Ovary (tissue), 9 donors: ENCODE measurements around the gene P2RX1. TPM values are rescaled to one million over a fixed set of nuclear protein-coding genes. Genes with fewer than 3 reads are reported as not detected.

Source experiments
- DNase-seq, 5 donors: peaks; one replicate each; pipeline ENCODE4 v3.0.0-alpha.2; 2019 to 2020
- H3K27ac ChIP-seq, 2 donors: fragments of 200-600 bp; one replicate each; pipeline versions ENCODE4 v1.5.1 to v1.8.0; 2019 to 2022
- H3K27me3 ChIP-seq: fragments of 200-600 bp; one replicate; pipeline ENCODE4 v1.8.0; 2022
- H3K36me3 ChIP-seq: fragments of 200-600 bp; sonication (generic); one replicate; pipeline ENCODE4 v1.5.1; 2019
- H3K4me1 ChIP-seq: one replicate; pipeline ENCODE4 v1.8.1; 2013; ENCODE audit warnings: mild to moderate bottlenecking, moderate library complexity; ENCODE audit not compliant: insufficient read depth
- H3K4me3 ChIP-seq: fragments of 200-600 bp; sonication (generic); one replicate; pipeline ENCODE4 v1.5.1; 2017
- H3K9me3 ChIP-seq, 2 donors: fragments of 200-600 bp in 1 of 2; sonication (generic) in 1 of 2; one replicate each; pipeline versions ENCODE4 v1.5.1 to v1.8.1; 2013 to 2019; ENCODE audit warnings: mild to moderate bottlenecking in 1 of 2, moderate library complexity in 1 of 2
- CTCF ChIP-seq, 3 donors: fragments of 450-650 bp in 2 of 3; fragments of 200-600 bp in 1 of 3; IDR thresholded peaks; one replicate each; pipeline versions ENCODE4 v1.5.1 to v1.8.0; 2016 to 2022; ENCODE audit warnings: antibody characterized with exemption in 3 of 3, mild to moderate bottlenecking in 1 of 3
- EP300 ChIP-seq: sonication (generic); formaldehyde crosslinking; IDR thresholded peaks from one replicate; pipeline ENCODE4 v1.6.1; 2017; ENCODE audit warnings: antibody characterized with exemption
- POLR2A ChIP-seq: fragments of 450-650 bp; IDR thresholded peaks from one replicate; pipeline ENCODE4 v1.6.1; 2017; ENCODE audit warnings: antibody characterized with exemption, mild to moderate bottlenecking, moderate library complexity
- WGBS, 3 donors: extraction: QIAGEN DNeasy Blood & Tissue Kit in 1 of 3; methylation state at CpG; one replicate each; pipeline versions ENCODE4 v1.1.5 to v1.1.7; 2013 to 2017; 5-methylcytosine and 5-hydroxymethylcytosine counted together
- intact Hi-C, 4 donors: fragments of 100-400 bp; cut with DNase I; formaldehyde crosslinking; loops; one replicate each; pipeline versions ENCODE4 v1.11.0 to v1.15.1; 2022 to 2023
- polyA plus RNA-seq, 2 donors: library from polyadenylated mRNA; stranded (reverse); fragments of 200-250 nt in 1 of 2; fragments of 350-450 nt in 1 of 2; fragmentation: Illumina TruSeq in 1 of 2; extraction: RNeasy Lipid Tissue Mini Kit (QIAGEN cat#74804) in 1 of 2; gene quantifications; one replicate each; pipeline ENCODE4 v1.2.3, GENCODE V29; 2013 to 2014
- total RNA-seq, 7 donors: library from RNA; depleted of rRNA in 2 of 7; stranded (reverse); fragments of >200 nt in 2 of 7; fragmentation: NEBNext Ultra II Directional in 3 of 7; extraction: Animal tissue kit (Norgen Biotek cat#: 25700) in 3 of 7; gene quantifications; one replicate each; pipeline versions ENCODE4 v1.1.0 to v1.2.4, GENCODE V29; 2016 to 2023
- donor health status: DM: no; HTN: no; CAD: no; lungs with moderate emphysema.
- donor health status: DM: no; HTN: no; CAD: no.
- donor health status: Bipolar disorder and iron deficiency.
- donor health status: DM: yes; HTN: yes; CAD: no.
- donor health status: DM: no; HTN: no; CAD: no.
- donor health status: DM: yes; HTN: yes; CAD: no.

Gene P2RX1
- total and polyA plus RNA-seq, 9 donors, result 0.24 to 4.6 (median 0.99) TPM

GRCh38 chr17:3887804-3888203 is 28.5 kb downstream of the P2RX1 start:
- intact Hi-C loops, result no loop called here
- DNase-seq, result no peak
- Histone ChIP-seq H3K36me3 (no peaks in the 10 kb centered on the region), H3K4me1 (peaks cover 8% of the 10 kb centered on the region), H3K4me3 (no peak overlapping the region), H3K27ac (peak overlapping the region; percentile 87 to 95), H3K27me3 (no peaks in the 10 kb centered on the region), H3K9me3 (no peaks in the 10 kb centered on the region)
- WGBS, 3 donors, result 80 to 84% (median 82%) methylated on average over 9 of the region's 9 CpGs
- no peak for TF ChIP-seq EP300
- no peak for TF ChIP-seq POLR2A
- no peak for TF ChIP-seq CTCF (IDR thresholded peaks at IDR 0.05)

GRCh38 chr17:3887394-3887793 is 28.9 kb downstream of the P2RX1 start:
- Histone ChIP-seq H3K4me3 (no peak overlapping the region), H3K36me3 (no peaks in the 10 kb centered on the region), H3K27me3 (no peaks in the 10 kb centered on the region), H3K4me1 (peaks cover 8% of the 10 kb centered on the region), H3K9me3 (no peaks in the 10 kb centered on the region), H3K27ac (peak overlapping the region; percentile 87 to 95)
- intact Hi-C loops, result no loop called here
- TF ChIP-seq POLR2A (no peak), CTCF (IDR thresholded peaks at IDR 0.05) (no peak), EP300 (no peak)
- WGBS, 3 donors, result 71 to 85% (median 82%) methylated on average over 2 of the region's 2 CpGs
- DNase-seq, result peak in 1 of 5 donors; percentile 35

GRCh38 chr17:3886776-3887175 is 29.5 kb downstream of the P2RX1 start:
- Histone ChIP-seq H3K4me3 (no peak overlapping the region), H3K9me3 (no peaks in the 10 kb centered on the region), H3K4me1 (peaks cover 4% of the 10 kb centered on the region), H3K27ac (no peak overlapping the region), H3K27me3 (no peaks in the 10 kb centered on the region), H3K36me3 (no peaks in the 10 kb centered on the region)
- WGBS, 3 donors, result 86 to 89% (median 87%) methylated on average over 10 of the region's 10 CpGs
- TF ChIP-seq POLR2A (no peak), CTCF (IDR thresholded peaks at IDR 0.05) (no peak), EP300 (no peak)
- peak in 1 of 5 donors; percentile 40 for DNase-seq
- intact Hi-C loops, result no loop called here

- Histone ChIP-seq H3K9me3 (no peaks in the 10 kb centered on the region), H3K4me3 (no peak overlapping the region), H3K27ac (no peak overlapping the region), H3K4me1 (peaks cover 4% of the 10 kb centered on the region), H3K36me3 (no peaks in the 10 kb centered on the region), H3K27me3 (no peaks in the 10 kb centered on the region)
- TF ChIP-seq CTCF (IDR thresholded peaks at IDR 0.05) (no peak), POLR2A (no peak), EP300 (no peak)
- peak in 1 of 5 donors; percentile 17 for DNase-seq
- 84 to 86% (median 84%) methylated on average over 4 of the region's 4 CpGs for WGBS, 3 donors
- intact Hi-C loops, result no loop called here
Observed at GRCh38 chr17:3885970-3886369, 30.3 kb downstream of the P2RX1 start.
